ENCODE measurements around the gene DENND6A. TPM values are rescaled to one million over a fixed set of nuclear protein-coding genes. Genes with fewer than 3 reads are reported as not detected.

DENND6A gene
- total and polyA plus RNA-seq, 2 of the 13 experiments (the other 11 are each of a cell fraction or from before 2014, with no cell fraction given) = 9.4 to 11.1 TPM

- TF ChIP-seq ZNF781 (CRISPR knock-in tag; IDR thresholded peaks at IDR 0.05; ENCODE audit: borderline replicate concordance, not compliant biosample characterization) (no peak), MXD1 (CRISPR knock-in tag; IDR thresholded peaks at IDR 0.05) (no peak)
Measured at GRCh38 chr3:57659004-57659673, 33.7 kb downstream of the DENND6A start (continued).

GRCh38 chr3:57658536-57658935 is 34.3 kb downstream of the DENND6A start:
- no peak overlapping the region for H3K9ac ChIP-seq (ENCODE audit: insufficient read depth, low read depth, low read length)
- H3K36me3 ChIP-seq (replicated peaks in 1 of 2; ENCODE audit: control insufficient read depth in 1 of 2, insufficient read depth in 2 of 2, low read length in 2 of 2) = peaks cover 7 to 10% of the 10 kb centered on the region in 2 experiments; a peak in 4 of 5 replicates
- no peak overlapping the region for H3K4me2 ChIP-seq (ENCODE audit: low read depth, low read length)
- ChIA-PET CTCF (ENCODE audit: low intra/inter-chr PET ratio, low total read pairs) (no interaction called here), POLR2A (no interaction called here)
- H3K27me3 ChIP-seq (ENCODE audit: control insufficient read depth in 1 of 2, insufficient read depth in 2 of 2, low read length in 2 of 2) = no peaks in the 10 kb centered on the region
- H3K27ac ChIP-seq (ENCODE audit: extremely low read length, insufficient read depth, low read length) = no peak overlapping the region
- no peak overlapping the region for H2AFZ ChIP-seq (ENCODE audit: low read length)
- no TSS peak for BruUV-seq (replicated peaks)
- no peaks in the 10 kb centered on the region for H3K9me3 ChIP-seq (ENCODE audit: low read length)
- DNase-seq (ENCODE audit: low spot score) (no peak), FAIRE-seq (no peak), ATAC-seq (no peak)
- in situ Hi-C loops (cut with HindIII; ENCODE audit: extremely low pct_ligation_motif_present, low pct_unique_long_range_greater_than_20kb) (no loop called here), intact Hi-C loops (cut with micrococcal nuclease; ENCODE audit: unreplicated experiment) (no loop called here)
- H3K79me2 ChIP-seq (ENCODE audit: insufficient read depth, low read length) = no peaks in the 10 kb centered on the region
- no peak overlapping the region for H3K4me3 ChIP-seq (replicated peaks in 1 of 3; ENCODE audit: insufficient read depth in 1 of 3, low read depth in 2 of 3, low read length in 3 of 3)
- H3K4me1 ChIP-seq (ENCODE audit: insufficient read depth, low read length) = no peaks in the 10 kb centered on the region
- H4K20me1 ChIP-seq (ENCODE audit: insufficient read depth, low read length) = no peaks in the 10 kb centered on the region
- TF ChIP-seq THAP9 (CRISPR knock-in tag; IDR thresholded peaks at IDR 0.05; ENCODE audit: borderline replicate concordance) (no peak), NR1H2 (CRISPR knock-in tag; IDR thresholded peaks at IDR 0.05; ENCODE audit: borderline replicate concordance, low read depth) (no peak), ZBTB7B (CRISPR knock-in tag; IDR thresholded peaks at IDR 0.05) (no peak), TBL1XR1 (IDR thresholded peaks at IDR 0.05; ENCODE audit: borderline replicate concordance, low read length, partially characterized antibody) (no peak), MIXL1 (CRISPR knock-in tag; IDR thresholded peaks at IDR 0.05) (no peak), ZBTB39 (CRISPR knock-in tag; IDR thresholded peaks at IDR 0.05) (no peak), BCL6 (CRISPR knock-in tag; IDR thresholded peaks at IDR 0.05) (no peak), ZNF317 (CRISPR knock-in tag; IDR thresholded peaks at IDR 0.05) (no peak), PAX8 (CRISPR knock-in tag; IDR thresholded peaks at IDR 0.05; ENCODE audit: borderline replicate concordance) (no peak), CBFB (CRISPR knock-in tag; IDR thresholded peaks at IDR 0.05) (no peak), RAD21 (CRISPR knock-in tag; IDR thresholded peaks at IDR 0.05) (no peak), ARHGAP35 (CRISPR knock-in tag; IDR thresholded peaks at IDR 0.05; ENCODE audit: borderline replicate concordance) (no peak), E2F1 (CRISPR knock-in tag; IDR thresholded peaks at IDR 0.05) (no peak), ZNF614 (CRISPR knock-in tag; IDR thresholded peaks at IDR 0.05; ENCODE audit: borderline replicate concordance) (no peak), ZNF232 (CRISPR knock-in tag; IDR thresholded peaks at IDR 0.05; ENCODE audit: borderline replicate concordance) (no peak), HNRNPL (IDR thresholded peaks at IDR 0.05; ENCODE audit: low read depth, low read length) (no peak)
